K562 (cell line): ENCODE data around the gene KBTBD12. TPM values are rescaled to one million over a fixed set of nuclear protein-coding genes. Genes with fewer than 3 reads are reported as not detected.
"Not testable (repeated sequence)": the region's sequence is repeated elsewhere in the genome, so short reads cannot be mapped to it uniquely, and the experiment has no call there.

ENCODE experiments used
- ATAC-seq: fragments of 200-7000 bp; cut with Tn5 transposase; 3 replicates; pipeline ENCODE4 v1.9.1; 2020; ENCODE audit warnings: moderate library complexity
- BruUV-seq: library from RNA; stranded (reverse); fragments of 400-500 nt; replicated peaks from 2 replicates; lab custom pipeline; 2021; lab: Mats Ljungman, UMichigan
- CTCF ChIA-PET: fragments of 300-600 bp; formaldehyde crosslinking; extraction: SDS; loops from one replicate; lab custom pipeline; 2021; ENCODE audit warnings: low intra/inter-chr PET ratio; lab: Yijun Ruan, JAX
- POLR2A ChIA-PET: fragments of 300-600, 350-650 bp; sonication (Branson Sonifier 250); formaldehyde crosslinking; extraction: SDS; loops from one replicate; lab custom pipeline; 2021; ENCODE audit warnings: antibody characterized with exemption, inconsistent platforms; lab: Yijun Ruan, JAX
- DNase-seq, 4 experiments: peaks; one replicate each; pipeline versions ENCODE4 v3.0.0 to v3.0.0-alpha.2; 2011 to 2018; ENCODE audit warnings: low spot score in 3 of 4, mixed read lengths in 3 of 4; ENCODE audit errors: extremely low read depth in 1 of 4
- FAIRE-seq: peaks from 2 replicates; lab custom pipeline; 2011; peaks lifted over from hg19 to GRCh38; lab: Jason Lieb, UNC
- H2AFZ ChIP-seq: 2 replicates; pipeline ENCODE4 v1.6.0; 2011; ENCODE audit warnings: low read depth, low read length, control low read depth, inconsistent platforms
- H3K27ac ChIP-seq: fragments of 200-600 bp; 3 replicates; pipeline ENCODE4 v1.8.0; 2011; ENCODE audit warnings: low read depth, mild to moderate bottlenecking, control low read depth, inconsistent platforms, low read length, moderate library complexity, mixed read lengths; ENCODE audit errors: extremely low read depth
- H3K27me3 ChIP-seq, 2 experiments: fragments of 300-600 bp in 1 of 2; 2 replicates in 1 of 2; 3 replicates in 1 of 2; pipeline versions ENCODE4 v1.6.0 to v1.8.0; 2011; ENCODE audit warnings: inconsistent platforms in 2 of 2, low read length in 2 of 2, mild to moderate bottlenecking in 1 of 2, mixed read lengths in 1 of 2, moderate library complexity in 1 of 2; ENCODE audit not compliant: control insufficient read depth in 2 of 2, insufficient read depth in 2 of 2
- H3K36me3 ChIP-seq: fragments of 300-600 bp; 3 replicates; pipeline ENCODE4 v1.8.0; 2011; ENCODE audit warnings: mild to moderate bottlenecking, low read length, inconsistent platforms; ENCODE audit not compliant: control insufficient read depth, insufficient read depth
- H3K4me1 ChIP-seq, 2 experiments: fragments of 200-600 bp in 1 of 2; replicated peaks in 1 of 2; 2 replicates in 1 of 2; 3 replicates in 1 of 2; pipeline versions ENCODE4 v1.5.1 to v1.8.0; 2011; ENCODE audit warnings: inconsistent platforms in 2 of 2, low read length in 2 of 2, mild to moderate bottlenecking in 1 of 2, mixed read lengths in 1 of 2, moderate library complexity in 1 of 2; ENCODE audit not compliant: control insufficient read depth in 2 of 2, insufficient read depth in 2 of 2
- H3K4me2 ChIP-seq: 2 replicates; pipeline ENCODE4 v1.6.1; 2011; ENCODE audit warnings: low read length, control low read depth, inconsistent platforms, mixed read lengths; ENCODE audit not compliant: insufficient read depth
- H3K4me3 ChIP-seq: fragments of 200-600 bp; sonication (generic), shearing (Covaris generic); 2 replicates; pipeline ENCODE4 v1.5.1; 2016; ENCODE audit warnings: control low read depth, inconsistent platforms
- H3K79me2 ChIP-seq: fragments of 200-600 bp; 3 replicates; pipeline ENCODE4 v1.8.0; 2011; ENCODE audit warnings: low read length, inconsistent platforms; ENCODE audit not compliant: control insufficient read depth, insufficient read depth
- H3K9ac ChIP-seq, 2 experiments: 2 replicates each; pipeline versions ENCODE4 v1.6.0 to v1.6.1; 2011; ENCODE audit warnings: low read depth in 2 of 2, low read length in 2 of 2, control low read depth in 1 of 2, inconsistent platforms in 1 of 2, mild to moderate bottlenecking in 1 of 2, mixed read lengths in 1 of 2; ENCODE audit not compliant: insufficient read depth in 1 of 2
- H3K9me1 ChIP-seq: one replicate; pipeline ENCODE4 v1.6.0; 2011; ENCODE audit warnings: inconsistent platforms, mild to moderate bottlenecking, low read length, moderate library complexity; ENCODE audit not compliant: control insufficient read depth, insufficient read depth
- H3K9me3 ChIP-seq: replicated peaks from 2 replicates; pipeline ENCODE4 v1.5.1; 2011; ENCODE audit warnings: low read depth, low read length, inconsistent platforms; ENCODE audit not compliant: control insufficient read depth, insufficient read depth
- H4K20me1 ChIP-seq: replicated peaks from 2 replicates; pipeline ENCODE4 v1.6.1; 2011; ENCODE audit warnings: low read length, inconsistent platforms, mixed read lengths; ENCODE audit not compliant: control insufficient read depth, insufficient read depth
- ARID1B ChIP-seq: fragments of 450-650 bp; IDR thresholded peaks from 2 replicates; pipeline ENCODE4 v1.6.1; 2016; ENCODE audit warnings: antibody characterized with exemption, mild to moderate bottlenecking, inconsistent platforms
- DACH1 ChIP-seq: fragments of 450-650 bp; IDR thresholded peaks from 2 replicates; pipeline ENCODE4 v1.6.1; 2018; ENCODE audit not compliant: partially characterized antibody
- FOSL1 ChIP-seq: fragments of 200-800 bp; sonication (Bioruptor generic); conservative IDR thresholded peaks from 2 replicates; pipeline ENCODE4 v1.6.1; 2016; ENCODE audit warnings: missing genetic modification characterization, missing compliant biosample characterization
- GABPB2 ChIP-seq: fragments of 250-450 bp; sonication (Bioruptor Pico); conservative IDR thresholded peaks from 2 replicates; pipeline ENCODE4 v1.5.1; 2021; ENCODE audit warnings: mild to moderate bottlenecking
- HLTF ChIP-seq: fragments of 450-650 bp; IDR thresholded peaks from 2 replicates; pipeline ENCODE4 v1.6.1; 2016
- ID3 ChIP-seq, 2 experiments: fragments of 250-450 bp in 1 of 2; fragments of 450-650 bp in 1 of 2; sonication (Bioruptor Pico) in 1 of 2; IDR thresholded peaks; 2 replicates each; pipeline versions ENCODE4 v1.6.1 to v1.8.0; 2016 to 2021; ENCODE audit warnings: mild to moderate bottlenecking in 2 of 2, moderate library complexity in 2 of 2, missing compliant biosample characterization in 1 of 2, missing genetic modification characterization in 1 of 2
- MIER1 ChIP-seq: fragments of 450-650 bp; IDR thresholded peaks from 2 replicates; pipeline ENCODE4 v1.6.1; 2016; ENCODE audit warnings: antibody characterized with exemption, mild to moderate bottlenecking, low read depth
- MXD1 ChIP-seq: fragments of 250-450 bp; sonication (Bioruptor Pico); IDR thresholded peaks from 2 replicates; pipeline ENCODE4 v1.8.0; 2021; ENCODE audit warnings: borderline replicate concordance, mild to moderate bottlenecking, moderate library complexity; ENCODE audit not compliant: poor library complexity, severe bottlenecking
- PKNOX1 ChIP-seq: fragments of 450-650 bp; IDR thresholded peaks from 2 replicates; pipeline ENCODE4 v1.6.1; 2016
- PURB ChIP-seq: sonication (generic); formaldehyde crosslinking; IDR thresholded peaks from 2 replicates; pipeline ENCODE4 v1.9.0; 2021; ENCODE audit warnings: low read depth, mild to moderate bottlenecking, missing genetic modification reagents
- TOE1 ChIP-seq, 2 experiments: fragments of 450-650 bp in 1 of 2; sonication (generic) in 1 of 2; formaldehyde crosslinking in 1 of 2; IDR thresholded peaks; 2 replicates each; pipeline versions ENCODE4 v1.7.1 to v1.8.0; 2016 to 2022; ENCODE audit warnings: borderline replicate concordance in 2 of 2, mild to moderate bottlenecking in 2 of 2, antibody characterized with exemption in 1 of 2, inconsistent platforms in 1 of 2, low read depth in 1 of 2, missing genetic modification reagents in 1 of 2, moderate library complexity in 1 of 2
- ZNF280A ChIP-seq: fragments of 450-650 bp; IDR thresholded peaks from 2 replicates; pipeline ENCODE4 v1.6.1; 2018; ENCODE audit warnings: mild to moderate bottlenecking, low read depth; ENCODE audit not compliant: partially characterized antibody
- ZNF395 ChIP-seq: fragments of 200-800 bp; sonication (Bioruptor generic); IDR thresholded peaks from 2 replicates; pipeline ENCODE4 v1.6.1; 2017; ENCODE audit warnings: missing genetic modification characterization, missing compliant biosample characterization
- WGBS: fragments of 100-300 bp; shearing (Covaris generic); methylation state at CpG from one replicate; pipeline ENCODE4 v1.1.6; 2016; ENCODE audit warnings: low coverage, mixed read lengths; ENCODE audit not compliant: insufficient coverage; ENCODE audit errors: missing lambda C conversion rate; 5-methylcytosine and 5-hydroxymethylcytosine counted together
- in situ Hi-C: fragments of 300-500 bp; cut with MboI; formaldehyde crosslinking; loops from 4 replicates; pipeline ENCODE4 v1.15.0; 2018; ENCODE audit warnings: inconsistent platforms, mixed read lengths
- intact Hi-C: fragments of 100-400 bp; cut with micrococcal nuclease; formaldehyde crosslinking; loops from 2 replicates; pipeline ENCODE4 v1.14.2; 2022
- polyA plus RNA-seq, 8 experiments: library from polyadenylated mRNA; depleted of rRNA in 4 of 8; stranded (reverse) in 5 of 8; unstranded in 3 of 8; fragments of >200 nt; fragmentation: Nextera tagmentation in 2 of 8; fragmentation: Illumina TruSeq in 1 of 8; extraction: Ambion mirVana in 2 of 8; extraction: Trizol in 1 of 8; gene quantifications; 2 replicates each; pipeline versions ENCODE4 v1.2.1 to v1.2.3, GENCODE V29; 2011 to 2014; ENCODE audit warnings: inconsistent platforms in 1 of 8, missing spikeins in 1 of 8
- total RNA-seq, 7 experiments: library from RNA; depleted of rRNA in 6 of 7; stranded (reverse); fragments of >200 nt in 6 of 7; fragmentation: Illumina TruSeq in 2 of 7; extraction: Trizol in 2 of 7; gene quantifications; 2 replicates each; pipeline versions ENCODE4 v1.2.1 to v1.2.3, GENCODE V29; 2011 to 2021; ENCODE audit warnings: low replicate concordance in 1 of 7

KBTBD12 gene
- total and polyA plus RNA-seq, 9 of the 15 experiments (the other 6 are each of a cell fraction or from before 2014, with no cell fraction given), result not detected

GRCh38 chr3:127890651-127891290, 24.3 kb upstream of the KBTBD12 start (continued):
- TF ChIP-seq TOE1 (IDR thresholded peaks at IDR 0.05; ENCODE audit: borderline replicate concordance) (peak; percentile 67; the same call in 1 of the 2 replicates), FOSL1 (peak; percentile 94), ARID1B (peak; percentile 29; the same call in 1 of the 2 replicates), PKNOX1 (peak; percentile 92), ZNF280A (peak; percentile 21)
- TF ChIP-seq TOE1 (CRISPR knock-in tag; IDR thresholded peaks at IDR 0.05; ENCODE audit: borderline replicate concordance, low read depth), result not testable (repeated sequence)
- TF ChIP-seq, all 486 proteins: peak for 24; not testable (repeated sequence) for 462

GRCh38 chr3:127894481-127894880, 20.6 kb upstream of the KBTBD12 start:
- intact Hi-C loops, result no loop called here
- no peak overlapping the region for H3K4me2 ChIP-seq
- no peaks in the 10 kb centered on the region; the same call in 1 of the 2 replicates for H4K20me1 ChIP-seq
- no peak overlapping the region for H3K9ac ChIP-seq
- H2AFZ ChIP-seq, result no peak overlapping the region
- ATAC-seq (no peak), FAIRE-seq (no peak), DNase-seq (no peak)
- no peaks in the 10 kb centered on the region for H3K36me3 ChIP-seq
- H3K9me3 ChIP-seq, result no peaks in the 10 kb centered on the region
- no TSS peak for BruUV-seq
- H3K4me1 ChIP-seq, result no peaks in the 10 kb centered on the region
- CTCF ChIA-PET, result no interaction called here
- H3K27ac ChIP-seq, result no peak overlapping the region
- no peak overlapping the region for H3K4me3 ChIP-seq
- H3K79me2 ChIP-seq, result no peaks in the 10 kb centered on the region
- in situ Hi-C loops, result no loop called here
- no peaks in the 10 kb centered on the region for H3K9me1 ChIP-seq
- no peaks in the 10 kb centered on the region; a peak in 1 of 5 replicates for H3K27me3 ChIP-seq
- POLR2A ChIA-PET, result no interaction called here
- WGBS, result 0% methylated on average over 2 of the region's 3 CpGs
- no peak for TF ChIP-seq GABPB2 (CRISPR knock-in tag)
- TF ChIP-seq DACH1, result no peak
- no peak for TF ChIP-seq MXD1 (CRISPR knock-in tag)
- TF ChIP-seq ID3 (CRISPR knock-in tag; IDR thresholded peaks at IDR 0.05), result no peak
- no peak for TF ChIP-seq ID3 (tag; IDR thresholded peaks at IDR 0.05)
- TF ChIP-seq MIER1, result no peak
- TF ChIP-seq PURB (CRISPR knock-in tag), result no peak
- no peak for TF ChIP-seq ZNF395 (CRISPR knock-in tag)
- TF ChIP-seq HLTF, result no peak
